Neural crest cell (in vitro differentiated cells): ENCODE results near the gene CEACAM19. TPM values are rescaled to one million over a fixed set of nuclear protein-coding genes. Genes with fewer than 3 reads are reported as not detected.

ENCODE experiments used
- DNase-seq: peaks from one replicate; pipeline ENCODE4 v3.0.0; 2021; ENCODE audit warnings: low read depth, mixed read lengths, low spot score
- H3K27ac Mint-ChIP-seq: one replicate; pipeline ENCODE4 v1.8.0; 2021; ENCODE audit warnings: mild to moderate bottlenecking, mixed read lengths; ENCODE audit not compliant: unreplicated experiment
- H3K27me3 Mint-ChIP-seq: 2 replicates; pipeline ENCODE4 v1.8.0; 2021; ENCODE audit warnings: low read depth, mild to moderate bottlenecking, mixed read lengths
- H3K36me3 Mint-ChIP-seq: 2 replicates; pipeline ENCODE4 v1.8.0; 2021; ENCODE audit warnings: low read depth, mild to moderate bottlenecking, mixed read lengths
- H3K4me1 Mint-ChIP-seq: 2 replicates; pipeline ENCODE4 v1.8.0; 2021; ENCODE audit warnings: mixed read lengths
- H3K4me3 Mint-ChIP-seq: one replicate; pipeline ENCODE4 v1.8.0; 2021; ENCODE audit warnings: mild to moderate bottlenecking, mixed read lengths
- H3K9me3 Mint-ChIP-seq: 2 replicates; pipeline ENCODE4 v1.8.0; 2021; ENCODE audit warnings: mixed read lengths
- total RNA-seq: library from RNA; stranded (reverse); gene quantifications from 2 replicates; pipeline ENCODE4 v1.2.1, GENCODE V29; 2021
- TF ChIP-seq, protein P1 (sequence below): fragments of 200-600 bp; sonication (generic); conservative IDR thresholded peaks from 2 replicates; pipeline ENCODE4 v1.5.0; 2021; ENCODE audit warnings: antibody characterized with exemption, mild to moderate bottlenecking

CEACAM19 gene
- total RNA-seq, 1 donor from 2014 or later: 6.1 TPM

DNA sequence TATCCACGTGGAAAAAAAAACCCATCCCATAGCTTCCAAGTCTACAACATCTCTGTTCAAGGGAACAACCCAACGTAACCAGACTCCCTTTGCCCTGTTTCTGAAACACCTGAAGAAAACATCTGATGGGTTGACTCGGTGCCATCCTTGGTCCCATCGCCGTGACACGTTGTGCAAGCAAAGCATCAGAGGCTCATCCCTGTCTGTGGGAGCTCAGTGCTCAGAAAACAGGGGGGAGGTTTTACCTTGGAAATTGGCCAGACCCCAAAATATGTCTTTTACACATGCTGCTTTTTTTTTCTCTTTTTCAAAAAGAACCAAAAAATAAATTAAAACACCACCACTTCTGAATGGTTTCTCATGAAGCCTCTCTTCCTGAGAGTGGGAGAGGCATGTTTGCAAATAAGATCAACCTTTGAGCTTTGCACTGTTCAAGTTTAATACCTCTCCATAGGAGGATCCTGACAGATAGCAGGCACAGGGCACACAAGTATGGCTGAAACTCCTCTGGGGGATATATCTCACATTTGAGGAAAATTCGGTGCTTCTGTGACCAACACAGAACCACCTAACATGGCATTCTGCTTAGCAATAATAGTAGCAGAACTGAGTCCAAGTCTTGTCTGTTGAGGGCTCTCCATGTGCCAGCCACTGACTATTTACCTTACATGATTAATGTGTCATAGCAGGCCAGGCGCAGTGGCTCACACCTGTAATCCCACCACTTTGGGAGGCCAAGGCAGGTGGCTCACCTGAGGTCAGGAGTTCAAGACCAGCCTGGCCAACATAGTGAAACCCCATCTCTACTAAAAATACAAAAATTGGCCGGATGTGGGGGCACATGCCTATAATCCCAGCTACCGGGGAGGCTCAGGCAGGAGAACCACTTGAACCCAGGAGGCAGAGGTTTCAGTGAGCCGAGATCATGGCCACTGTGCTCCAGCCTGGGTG, 34.6 kb upstream of the CEACAM19 start:
- H3K4me1 Mint-ChIP-seq: no peaks in the 10 kb centered on the region
- no peak overlapping the region for H3K4me3 Mint-ChIP-seq
- TF ChIP-seq, protein P1, sequence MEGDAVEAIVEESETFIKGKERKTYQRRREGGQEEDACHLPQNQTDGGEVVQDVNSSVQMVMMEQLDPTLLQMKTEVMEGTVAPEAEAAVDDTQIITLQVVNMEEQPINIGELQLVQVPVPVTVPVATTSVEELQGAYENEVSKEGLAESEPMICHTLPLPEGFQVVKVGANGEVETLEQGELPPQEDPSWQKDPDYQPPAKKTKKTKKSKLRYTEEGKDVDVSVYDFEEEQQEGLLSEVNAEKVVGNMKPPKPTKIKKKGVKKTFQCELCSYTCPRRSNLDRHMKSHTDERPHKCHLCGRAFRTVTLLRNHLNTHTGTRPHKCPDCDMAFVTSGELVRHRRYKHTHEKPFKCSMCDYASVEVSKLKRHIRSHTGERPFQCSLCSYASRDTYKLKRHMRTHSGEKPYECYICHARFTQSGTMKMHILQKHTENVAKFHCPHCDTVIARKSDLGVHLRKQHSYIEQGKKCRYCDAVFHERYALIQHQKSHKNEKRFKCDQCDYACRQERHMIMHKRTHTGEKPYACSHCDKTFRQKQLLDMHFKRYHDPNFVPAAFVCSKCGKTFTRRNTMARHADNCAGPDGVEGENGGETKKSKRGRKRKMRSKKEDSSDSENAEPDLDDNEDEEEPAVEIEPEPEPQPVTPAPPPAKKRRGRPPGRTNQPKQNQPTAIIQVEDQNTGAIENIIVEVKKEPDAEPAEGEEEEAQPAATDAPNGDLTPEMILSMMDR: no peak
- H3K27ac Mint-ChIP-seq: no peak overlapping the region
- H3K36me3 Mint-ChIP-seq: no peaks in the 10 kb centered on the region
- peaks cover 40% of the 10 kb centered on the region for H3K27me3 Mint-ChIP-seq
- no peaks in the 10 kb centered on the region for H3K9me3 Mint-ChIP-seq
- no peak for DNase-seq

- Mint-ChIP-seq H3K27ac (no peak overlapping the region), H3K9me3 (no peaks in the 10 kb centered on the region), H3K36me3 (no peaks in the 10 kb centered on the region), H3K4me1 (no peaks in the 10 kb centered on the region), H3K4me3 (no peak overlapping the region), H3K27me3 (peaks cover 41% of the 10 kb centered on the region)
- TF ChIP-seq, protein P1: no peak
- DNase-seq: no peak
Measured at GRCh38 chr19:44637390-44637764, 33.9 kb upstream of the CEACAM19 start.

- TF ChIP-seq, protein P1: no peak
- Mint-ChIP-seq H3K36me3 (no peaks in the 10 kb centered on the region), H3K27me3 (peaks cover 19% of the 10 kb centered on the region), H3K9me3 (no peaks in the 10 kb centered on the region), H3K27ac (no peak overlapping the region), H3K4me3 (no peak overlapping the region), H3K4me1 (no peaks in the 10 kb centered on the region)
- no peak for DNase-seq
Measured at GRCh38 chr19:44640518-44640917, 30.8 kb upstream of the CEACAM19 start.

DNA sequence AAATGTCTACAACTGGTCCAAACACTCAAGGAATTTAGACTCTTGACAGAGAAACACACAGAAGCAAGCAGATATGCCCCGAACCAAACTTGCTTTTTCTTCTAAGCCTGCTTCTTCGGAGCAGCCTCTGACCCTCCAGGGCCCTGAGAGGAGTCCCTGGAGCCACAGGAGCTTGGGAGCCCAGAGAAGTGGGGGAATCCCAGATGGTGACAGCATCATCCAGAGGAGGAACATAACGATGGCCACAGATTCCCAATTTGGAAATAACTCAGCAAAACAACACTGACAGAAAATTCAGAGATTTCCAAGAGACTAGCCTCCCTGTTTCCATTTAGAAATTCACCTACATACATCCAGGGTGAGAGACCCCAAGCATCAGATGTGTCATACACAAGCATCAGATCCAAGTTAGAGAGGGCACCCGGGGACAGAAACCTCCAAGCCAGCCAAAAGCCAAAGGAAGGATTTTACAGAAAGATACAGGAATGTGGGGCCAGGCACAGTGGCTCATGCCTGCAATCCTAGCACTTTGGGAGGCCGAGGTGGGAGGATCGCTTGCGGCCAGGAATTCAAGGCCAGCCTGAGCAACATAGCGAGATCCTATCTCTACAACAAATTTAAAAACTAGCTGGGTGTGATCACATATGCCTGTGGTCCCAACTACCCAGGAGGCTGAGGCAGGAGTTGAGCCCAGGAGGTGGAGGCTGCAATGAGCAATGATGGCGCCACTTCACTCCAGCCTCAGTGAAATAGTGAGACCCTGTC, 29.6 kb upstream of the CEACAM19 start:
- DNase-seq: no peak
- Mint-ChIP-seq H3K36me3 (no peaks in the 10 kb centered on the region), H3K27ac (no peak overlapping the region), H3K4me3 (peak overlapping the region; percentile 49), H3K9me3 (no peaks in the 10 kb centered on the region), H3K27me3 (peaks cover 14% of the 10 kb centered on the region), H3K4me1 (peaks cover 4% of the 10 kb centered on the region)
- TF ChIP-seq, protein P1: no peak

DNA sequence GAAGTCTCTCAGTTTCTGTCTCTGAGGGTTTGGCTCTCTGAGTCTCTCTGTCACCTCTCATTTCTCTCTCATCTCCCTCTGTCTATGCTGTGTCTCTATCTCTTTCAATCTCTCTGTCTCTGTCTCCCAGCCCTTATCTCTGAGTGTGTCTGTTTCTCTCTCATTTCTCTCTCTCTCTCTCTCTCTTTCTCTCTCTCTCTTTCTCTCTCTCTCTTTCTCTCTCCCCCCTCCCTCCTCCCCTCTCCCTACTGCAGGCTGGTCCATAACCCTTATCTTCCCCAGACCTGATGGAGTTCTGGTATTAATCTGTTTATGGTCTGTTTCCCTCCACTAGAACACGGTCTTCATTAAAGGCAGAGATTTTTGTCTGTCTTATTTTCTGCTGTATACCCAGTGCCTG, 28.9 kb upstream of the CEACAM19 start:
- Mint-ChIP-seq H3K27ac (no peak overlapping the region), H3K4me3 (peak overlapping the region; percentile 51), H3K27me3 (peaks cover 14% of the 10 kb centered on the region), H3K9me3 (no peaks in the 10 kb centered on the region), H3K36me3 (no peaks in the 10 kb centered on the region), H3K4me1 (peaks cover 4% of the 10 kb centered on the region)
- no peak for DNase-seq
- TF ChIP-seq, protein P1: no peak
